ENCODE measurements around the gene MLLT3.

Gene MLLT3

DNA sequence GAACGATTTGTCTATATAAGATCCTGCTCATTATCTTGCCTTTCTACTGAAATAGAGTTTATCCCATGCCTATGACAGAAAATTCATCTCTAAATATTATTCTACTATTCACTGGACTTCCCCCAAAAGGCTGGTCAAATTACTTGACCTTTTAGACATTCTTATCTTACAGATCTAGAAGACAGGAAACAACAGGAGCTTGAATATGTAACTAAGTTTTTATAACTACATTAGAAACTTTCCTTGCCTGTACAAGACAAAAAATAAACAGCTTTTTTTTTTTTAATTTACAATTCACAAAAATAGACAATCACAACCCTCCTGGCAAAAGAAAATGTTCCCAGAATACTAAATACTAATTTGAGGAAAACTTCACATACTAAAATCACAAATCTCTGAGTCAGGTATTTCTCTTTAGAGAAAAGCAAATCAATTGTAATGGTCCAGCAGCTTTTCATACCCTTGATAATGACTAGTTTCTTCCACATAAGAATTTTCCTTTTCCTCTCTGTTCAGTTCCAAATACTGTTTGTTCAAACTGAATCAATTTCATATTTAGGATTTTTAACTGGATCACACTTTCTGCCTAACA is 68.6 kb downstream of the MLLT3 start:
- DNase-seq = no peak

DNA sequence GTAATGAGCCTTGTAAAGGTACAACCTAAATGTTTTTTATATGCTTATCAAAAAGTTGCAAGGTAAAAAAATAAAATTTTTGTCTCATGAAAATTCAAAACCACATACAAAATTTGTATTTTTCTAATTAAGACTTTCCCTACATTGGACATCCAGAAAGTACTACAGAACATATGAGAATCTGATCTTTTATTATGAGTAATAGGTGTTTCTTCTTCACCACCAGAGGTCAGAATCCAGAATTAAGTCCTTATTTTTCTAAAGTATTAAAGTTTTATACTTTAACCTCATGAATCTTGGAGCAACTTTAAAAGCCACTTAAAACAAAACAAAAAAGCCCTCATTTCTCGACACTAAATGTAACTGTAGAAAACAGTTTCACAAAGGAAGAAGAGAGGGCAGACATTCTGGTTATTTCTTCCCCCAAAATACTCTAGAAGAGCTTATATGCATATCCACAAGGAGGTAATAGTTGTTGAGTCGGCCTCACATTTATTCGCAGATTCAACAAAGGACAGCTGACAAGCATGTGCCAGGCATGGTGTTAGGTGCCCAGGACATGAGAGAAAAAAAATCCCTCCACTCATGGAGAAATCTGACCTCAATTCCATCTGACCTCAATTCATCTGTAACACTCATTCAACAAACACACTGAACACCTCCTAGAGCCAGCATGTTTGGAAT is 69.3 kb downstream of the MLLT3 start:
- DNase-seq = peak; percentile 55

DNA sequence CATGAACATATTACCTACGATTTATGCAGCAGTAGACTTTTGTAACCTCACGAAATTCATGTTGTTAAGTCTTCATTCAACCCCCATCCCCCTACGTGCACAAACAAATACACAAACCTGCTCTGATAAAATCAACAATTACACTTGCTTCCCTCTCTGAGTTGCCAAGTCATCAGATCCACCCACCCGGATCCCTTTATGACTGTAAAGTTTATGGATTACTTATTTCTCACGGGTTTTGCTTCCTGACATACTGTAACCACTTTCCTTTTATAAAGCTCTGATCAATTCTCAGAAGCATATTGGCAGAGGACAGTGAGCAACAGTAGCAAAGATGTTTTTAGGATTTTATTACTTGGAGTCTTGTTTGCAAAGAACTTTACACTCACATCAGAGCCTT is 70.5 kb downstream of the MLLT3 start:
- peak; percentile 87 for DNase-seq

DNA sequence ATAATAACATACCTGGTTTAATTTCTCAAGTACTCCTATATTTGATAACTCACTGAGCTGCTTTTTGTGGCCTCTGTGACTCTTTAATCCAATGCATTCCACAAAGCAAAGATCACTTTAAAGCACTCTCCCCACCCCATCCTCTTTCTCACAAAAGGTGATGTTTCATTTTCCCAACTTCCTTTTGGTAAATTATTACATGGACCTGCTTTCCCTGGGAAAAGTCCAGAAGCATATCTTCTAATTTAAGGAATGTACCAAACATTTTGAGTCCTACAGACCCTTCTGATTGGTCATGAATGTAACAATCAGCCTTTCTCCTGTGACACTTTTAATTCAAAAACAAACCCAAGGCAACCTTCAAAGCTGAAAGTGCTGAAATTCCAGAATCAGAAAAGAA is 71.1 kb downstream of the MLLT3 start:
- no peak for DNase-seq

DNA sequence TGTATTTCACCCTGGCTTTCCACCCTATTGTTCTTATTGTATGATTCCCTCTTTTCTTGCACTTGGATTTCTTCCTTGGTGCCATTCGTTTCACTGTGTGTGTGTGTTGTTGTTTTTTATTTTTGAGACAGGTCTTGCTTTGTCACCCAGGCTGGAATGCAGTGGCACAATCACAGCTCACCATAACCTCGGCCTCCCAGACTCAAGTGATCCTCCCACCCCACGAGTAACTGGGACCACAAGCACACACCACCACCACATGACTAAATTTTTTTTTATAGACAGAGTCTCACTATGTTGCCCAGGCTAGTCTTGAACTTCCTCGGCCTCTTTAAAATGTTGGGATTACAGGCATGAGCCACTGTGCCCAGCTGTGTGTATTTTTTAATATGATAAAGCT is 72.0 kb downstream of the MLLT3 start:
- no peak for DNase-seq

DNA sequence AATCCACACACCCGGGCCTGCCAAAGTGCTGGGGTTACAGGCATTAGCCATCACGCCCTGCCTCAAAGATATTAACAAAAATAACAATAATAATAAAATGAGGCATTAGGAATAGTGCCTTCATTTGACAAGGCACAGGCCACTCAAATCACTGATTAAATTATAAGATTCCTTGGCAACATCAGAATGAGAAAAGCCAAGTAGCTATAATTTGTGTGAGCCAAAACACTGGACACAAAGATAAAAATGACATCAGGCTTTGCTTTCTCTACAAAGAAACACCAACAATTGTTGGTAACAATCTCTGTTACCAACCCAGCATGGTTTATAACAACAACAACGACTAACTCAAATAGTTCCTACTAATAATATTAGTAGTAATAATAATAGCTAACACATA is 73.2 kb downstream of the MLLT3 start:
- DNase-seq = no peak

DNA sequence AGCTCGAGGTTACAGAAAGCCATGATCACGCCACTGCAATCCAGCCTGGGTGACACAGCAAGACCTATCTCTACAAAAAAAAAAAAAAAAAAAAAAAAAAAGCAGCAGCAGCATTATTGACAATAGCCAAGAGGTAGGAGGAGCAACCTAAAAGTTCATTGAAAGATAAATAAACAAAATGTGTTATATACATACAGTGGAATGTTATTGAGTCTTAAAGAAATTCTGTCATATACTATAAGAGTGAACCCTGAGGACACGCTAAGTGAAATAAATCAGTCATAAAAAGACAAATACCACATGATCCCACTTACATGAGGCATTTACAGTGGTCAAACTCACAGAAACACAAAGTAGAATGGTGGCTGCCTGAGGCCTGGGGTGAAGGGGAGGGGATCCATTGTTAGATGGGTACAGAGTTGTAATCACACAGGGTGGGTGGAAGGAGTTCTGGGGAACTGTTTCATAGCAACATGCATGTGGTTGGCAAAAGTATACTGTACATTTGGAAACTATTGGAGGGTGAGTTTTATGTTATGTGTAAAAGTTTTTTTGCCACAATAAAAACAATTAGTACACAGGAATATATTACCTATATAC is 77.2 kb downstream of the MLLT3 start:
- no peak for DNase-seq

DNA sequence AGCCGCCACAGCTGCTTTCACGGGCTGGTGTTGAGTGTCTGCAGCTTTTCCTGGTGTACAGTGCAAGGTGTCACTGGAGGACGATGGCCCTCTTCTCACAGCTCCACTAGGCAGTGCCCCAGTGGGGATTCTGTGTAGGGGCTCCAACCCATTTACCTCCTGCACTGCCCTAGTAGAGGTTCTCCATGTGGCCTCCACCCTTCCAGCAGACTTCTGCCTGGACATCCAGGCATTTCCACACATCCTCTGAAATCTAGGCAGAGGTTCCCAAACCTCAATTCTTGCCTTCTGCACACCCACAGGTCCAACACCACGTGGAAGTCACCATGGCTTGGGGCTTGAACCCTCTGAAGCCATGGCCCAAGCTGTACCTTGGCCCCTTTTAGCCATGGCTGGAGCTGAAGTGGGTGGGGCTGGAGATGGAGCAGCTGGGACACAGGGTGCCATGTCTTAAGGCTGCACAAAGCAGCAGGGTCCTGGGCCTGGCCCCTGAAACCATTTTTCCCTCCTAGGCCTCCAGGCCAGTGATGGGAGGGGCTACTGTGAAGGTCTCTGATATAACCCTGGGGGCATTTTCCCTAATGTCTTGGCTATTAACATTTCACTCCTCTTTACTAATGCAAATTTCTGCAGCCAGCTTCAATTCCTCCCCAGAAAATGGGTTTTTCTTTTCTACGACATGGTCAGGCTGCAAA is 82.0 kb downstream of the MLLT3 start:
- DNase-seq = no peak

DNA sequence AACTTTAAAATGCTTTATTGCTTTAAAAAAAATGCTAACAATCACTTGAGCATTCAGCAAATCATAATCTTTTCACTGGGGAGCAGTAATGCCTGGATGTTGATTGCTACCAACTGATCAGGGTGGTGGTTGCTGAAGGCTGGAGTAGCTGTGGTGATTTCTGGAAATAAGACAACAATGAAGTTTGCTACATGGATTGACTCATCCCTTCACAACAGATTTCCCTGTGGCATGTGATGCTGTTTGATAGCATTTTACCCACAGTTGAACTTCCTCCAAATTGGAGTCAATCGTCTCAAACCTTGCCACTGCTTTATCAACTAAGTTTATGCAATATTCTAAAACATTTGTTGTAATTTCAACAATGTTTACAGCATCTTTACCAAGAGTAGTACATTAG is 83.3 kb downstream of the MLLT3 start:
- no peak for DNase-seq

DNA sequence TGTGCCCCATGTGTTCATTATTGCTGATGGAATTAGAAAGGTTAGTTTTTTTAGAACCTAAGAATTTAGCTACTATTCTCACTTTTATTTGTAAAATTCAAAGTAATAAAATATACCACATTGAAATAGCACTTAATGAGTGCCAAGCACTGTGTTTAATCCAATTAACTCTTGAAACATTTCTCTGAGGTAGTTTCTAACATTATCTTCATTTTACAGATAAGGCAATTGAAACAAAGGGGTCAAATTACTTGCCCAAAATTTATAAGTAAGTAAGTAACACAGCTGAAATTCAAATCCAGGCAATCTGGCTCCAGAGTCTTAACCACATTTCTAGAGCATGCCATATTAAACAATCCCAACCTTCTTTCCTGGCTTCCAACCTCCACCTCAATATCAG is 84.2 kb downstream of the MLLT3 start:
- DNase-seq = no peak

DNA sequence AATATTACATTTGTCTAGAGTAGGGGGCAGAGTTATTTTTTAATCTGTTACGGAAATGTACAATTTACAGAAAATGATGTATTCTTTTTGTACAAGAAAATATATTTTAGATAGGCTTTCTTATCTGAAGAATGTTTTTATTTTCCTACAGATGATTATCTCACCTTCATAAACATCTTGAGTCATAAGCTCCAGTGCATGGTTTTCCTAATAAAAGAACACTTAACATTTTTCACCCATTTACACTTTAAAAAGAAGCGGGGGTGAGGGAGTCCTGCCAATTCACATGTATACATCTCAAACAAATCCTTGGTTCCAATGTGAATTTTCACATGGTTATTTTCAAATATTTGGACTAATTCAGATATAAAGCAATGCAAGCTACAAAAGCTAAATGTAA is 85.0 kb downstream of the MLLT3 start:
- DNase-seq = no peak

DNA sequence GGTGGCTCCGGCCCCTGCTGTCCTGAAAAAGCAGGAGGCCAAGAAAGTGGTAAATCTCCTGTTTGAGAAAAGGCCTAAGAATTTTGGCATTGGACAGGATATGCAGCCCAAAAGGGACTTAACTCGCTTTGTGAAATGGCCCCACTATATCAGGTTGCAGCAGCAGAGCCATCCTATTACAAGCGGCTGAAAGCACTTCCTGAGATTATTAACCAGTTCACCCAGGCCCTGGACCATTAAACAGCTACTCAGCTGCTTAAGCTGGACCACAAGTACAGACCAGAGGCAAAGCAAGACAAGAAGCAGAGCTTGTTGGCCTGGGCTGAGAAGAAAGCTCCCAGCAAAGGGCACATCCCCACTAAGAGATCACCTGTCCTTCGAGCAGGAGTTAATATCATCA is 89.7 kb downstream of the MLLT3 start:
- DNase-seq = no peak

DNA sequence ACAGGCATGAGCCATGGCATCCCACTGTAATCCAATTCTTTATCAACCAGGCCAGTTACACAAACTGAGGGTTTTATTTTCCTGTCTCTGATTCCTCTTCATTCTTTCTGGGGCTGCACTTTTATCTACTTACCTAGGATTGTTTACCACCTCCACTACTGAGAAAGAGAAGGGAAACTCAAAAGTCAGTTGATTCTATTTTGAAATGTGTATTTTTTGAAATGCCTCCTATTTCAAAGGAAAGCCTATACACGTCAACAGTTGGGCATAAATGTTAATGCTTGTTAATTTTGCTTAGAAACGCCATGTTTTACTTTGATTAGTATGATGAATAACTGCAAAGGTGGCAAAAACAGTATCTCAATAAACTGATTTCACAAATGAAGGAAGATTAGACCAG is 92.5 kb downstream of the MLLT3 start:
- no peak for DNase-seq

DNA sequence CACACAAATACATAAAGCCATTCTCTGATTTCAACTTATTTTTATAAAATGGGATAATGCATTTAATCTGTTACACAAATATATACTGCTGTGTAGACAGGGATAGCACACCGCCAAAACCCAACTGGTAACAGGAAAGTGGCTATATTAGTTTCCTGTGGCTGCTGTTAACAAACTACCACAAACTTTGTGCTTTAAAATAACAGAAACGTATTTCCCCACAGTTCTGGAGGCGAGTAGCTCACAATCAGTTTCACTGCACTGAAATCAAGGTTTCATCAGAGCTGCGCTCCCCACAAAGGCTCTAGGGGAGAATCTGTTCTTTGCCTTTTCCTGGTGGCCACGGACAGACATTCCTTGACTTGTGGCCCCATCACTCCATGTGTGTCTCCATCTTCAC is 94.0 kb downstream of the MLLT3 start:
- no peak for DNase-seq

DNA sequence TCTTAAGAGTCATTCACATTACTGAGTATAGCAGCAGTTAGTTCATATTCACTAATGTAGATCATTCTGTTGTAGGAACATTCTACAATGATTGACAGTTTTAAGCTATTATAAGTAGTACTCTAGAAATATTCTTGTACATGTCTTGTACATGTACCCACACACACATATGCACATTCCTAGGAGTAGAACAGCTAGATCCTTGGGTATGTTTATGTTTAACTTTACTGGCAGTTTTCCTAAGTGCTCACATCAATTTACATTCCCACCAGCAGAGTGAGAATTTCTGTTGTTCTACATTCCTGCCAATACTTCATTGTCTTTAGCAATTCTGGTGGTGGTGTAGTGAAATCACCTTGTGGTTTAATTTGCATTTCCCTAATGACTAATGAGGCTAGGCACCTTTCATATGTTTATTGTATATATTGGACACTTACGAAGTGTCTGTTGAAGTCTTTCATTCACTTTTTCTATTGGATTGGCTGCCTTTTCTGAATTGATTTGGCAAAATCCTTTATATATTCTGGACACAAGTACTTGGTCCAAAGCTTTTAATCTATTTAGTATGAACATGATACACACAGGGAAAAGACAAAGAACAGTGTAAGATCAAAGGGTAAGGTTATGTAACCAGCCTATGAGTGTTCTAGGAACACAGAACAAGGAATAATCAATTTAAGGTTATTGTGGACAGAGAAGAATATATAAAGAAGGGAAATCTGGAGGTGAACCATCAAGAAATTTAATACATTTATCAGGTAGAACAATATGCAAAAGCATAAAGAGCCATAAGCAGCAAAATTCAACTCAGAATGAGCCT is 95.6 kb downstream of the MLLT3 start:
- DNase-seq = peak; percentile 36

DNA sequence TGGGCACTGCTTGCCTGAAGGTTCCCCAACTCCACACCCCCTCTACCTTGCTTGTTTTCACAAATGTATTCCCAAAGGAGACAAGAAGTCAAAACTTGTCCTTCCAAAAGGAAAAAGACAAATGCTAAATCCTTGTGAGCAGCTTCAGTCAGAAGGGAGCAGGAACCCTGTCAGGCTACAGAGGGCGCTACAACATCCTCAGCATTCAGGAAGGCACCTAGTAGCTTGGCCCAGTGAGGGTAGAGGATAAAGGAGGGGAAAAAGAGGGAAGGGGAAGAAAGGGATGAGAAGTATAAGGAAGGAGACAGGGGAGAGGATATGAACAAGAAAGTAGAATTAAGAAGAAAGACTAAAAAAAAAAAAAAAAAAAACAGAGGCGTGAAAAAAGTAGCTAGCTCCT is 97.5 kb downstream of the MLLT3 start:
- no peak for DNase-seq

DNA sequence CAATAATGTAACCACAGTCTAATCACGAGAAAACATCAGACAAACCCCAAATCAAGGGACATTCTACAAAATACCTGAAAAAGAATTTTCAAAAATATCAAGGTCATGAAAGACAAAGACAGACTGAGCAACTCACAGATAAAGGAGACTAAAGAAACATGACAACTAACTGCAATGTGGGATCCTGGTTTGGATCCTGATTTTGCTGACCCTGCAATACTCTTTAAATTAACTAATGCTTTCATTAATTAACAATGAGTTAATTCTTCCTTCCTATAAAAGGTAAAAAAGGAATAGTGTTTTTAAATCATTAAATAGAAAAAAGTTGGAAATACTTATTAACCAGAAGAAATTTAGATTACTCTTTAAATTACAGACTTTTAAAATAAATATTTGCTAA is 103.6 kb downstream of the MLLT3 start:
- DNase-seq = no peak

DNA sequence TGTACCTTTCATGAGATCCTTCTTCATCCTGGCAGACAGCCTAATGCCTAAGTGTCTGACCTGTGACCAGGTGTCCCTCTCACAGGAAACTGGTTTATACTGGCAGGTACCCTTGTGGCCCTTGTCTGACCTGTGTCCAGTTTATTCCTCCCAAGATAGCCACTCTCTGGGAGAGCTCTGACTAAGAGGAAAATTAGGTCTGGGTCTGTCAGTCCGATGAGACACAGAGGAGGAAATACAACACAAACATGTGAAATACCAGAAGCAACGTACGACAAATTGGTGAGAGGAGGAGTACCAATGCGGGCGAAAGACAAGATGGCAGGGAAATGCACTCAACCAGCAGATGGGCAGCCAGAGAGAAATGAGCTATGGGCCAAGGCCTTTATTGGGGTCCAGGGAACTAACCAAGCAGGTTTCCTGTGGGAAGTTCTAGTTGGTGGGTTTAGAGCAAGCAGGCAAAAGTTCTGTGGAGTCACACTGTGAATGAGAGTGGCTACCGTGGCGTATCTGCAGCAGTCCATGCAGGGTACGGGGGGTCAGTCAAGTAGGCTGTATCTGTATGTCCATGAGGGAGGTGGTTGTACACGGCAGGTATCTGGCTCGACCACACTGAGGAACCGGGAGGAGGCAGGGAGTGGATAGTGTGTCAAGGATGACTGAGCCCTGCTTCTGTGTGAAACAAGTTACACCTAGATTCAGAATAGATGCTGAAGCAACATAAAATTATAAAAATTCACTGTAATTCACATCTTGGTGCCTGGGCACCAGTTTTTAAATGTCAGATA is 109.0 kb downstream of the MLLT3 start:
- DNase-seq = no peak

DNA sequence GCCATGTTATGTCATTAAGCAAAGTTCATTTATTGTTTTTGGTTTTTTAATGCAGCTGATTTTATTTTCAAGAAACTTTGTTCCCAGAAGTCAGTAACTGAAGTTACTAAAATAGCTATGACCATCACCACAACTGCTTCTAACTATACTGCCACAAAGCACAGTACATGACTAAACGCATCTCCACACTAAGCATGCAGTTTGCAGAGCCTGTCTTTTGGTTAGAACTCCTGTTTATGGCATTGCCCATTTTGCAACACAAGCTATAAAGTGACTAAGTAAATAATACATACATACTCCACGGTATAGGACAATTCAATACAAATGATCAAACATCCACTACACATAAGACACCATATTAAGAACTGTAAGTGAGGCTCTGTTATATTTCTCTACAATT is 109.7 kb downstream of the MLLT3 start:
- peak; percentile 20 for DNase-seq

DNA sequence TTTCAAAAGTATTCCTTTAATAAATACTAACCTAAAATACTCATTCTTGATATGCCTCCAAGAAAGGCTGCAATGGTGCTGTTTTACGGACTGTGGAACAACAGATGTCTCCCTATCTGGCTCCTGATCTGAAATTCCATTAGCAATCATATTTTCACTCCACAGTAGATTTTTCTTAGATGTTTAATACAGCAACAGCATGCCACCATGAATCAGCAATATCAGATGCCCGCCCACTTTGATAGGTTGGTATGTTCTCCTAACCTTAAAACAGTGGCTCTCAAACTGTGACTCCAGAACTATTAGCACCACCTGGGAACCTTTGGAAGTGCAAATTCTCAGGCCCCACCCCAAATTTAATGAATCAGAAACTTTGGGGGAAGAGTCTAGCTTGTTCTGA is 110.2 kb downstream of the MLLT3 start:
- DNase-seq = no peak

DNA sequence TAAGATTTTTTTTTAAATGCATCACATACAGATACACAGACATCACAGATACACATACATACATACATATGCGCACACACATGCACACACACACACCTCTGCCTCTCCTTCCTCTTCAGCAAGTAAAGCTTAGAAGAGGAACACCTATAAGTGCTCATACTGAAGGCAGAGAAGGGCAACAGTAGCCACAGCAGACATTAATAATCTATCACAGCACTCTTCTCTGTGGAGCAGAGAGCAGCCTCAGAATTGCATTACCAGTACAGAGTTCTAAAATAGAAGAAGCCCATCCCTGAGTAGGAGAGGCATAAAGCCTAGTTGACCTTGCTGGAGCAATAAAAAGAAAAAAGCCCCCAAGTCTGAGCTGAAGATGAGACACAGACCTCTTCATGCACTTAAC is 110.6 kb downstream of the MLLT3 start:
- peak; percentile 9 for DNase-seq

DNA sequence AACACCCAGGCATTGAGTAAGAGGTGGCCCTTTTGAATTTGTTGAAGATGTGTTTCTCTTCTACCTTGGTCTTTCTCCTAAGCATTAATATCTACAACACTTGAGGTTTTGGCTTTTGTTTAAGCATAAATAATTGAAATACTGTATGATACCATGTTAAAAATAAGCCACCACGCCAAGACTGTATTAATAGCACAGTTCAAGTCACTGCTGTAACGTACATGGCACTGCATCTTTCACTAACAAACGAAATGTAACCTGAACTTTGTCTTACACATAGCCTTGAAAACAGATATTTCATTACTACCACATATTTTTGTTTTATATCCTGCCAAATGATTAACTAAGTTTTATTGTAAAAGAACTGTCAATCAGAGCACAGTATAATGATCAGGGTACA is 112.8 kb downstream of the MLLT3 start:
- DNase-seq = no peak
